Measurements from ENCODE around the gene BAIAP2L1. TPM values are rescaled to one million over a fixed set of nuclear protein-coding genes. Genes with fewer than 3 reads are reported as not detected.

BAIAP2L1 gene
- total RNA-seq, 1 experiment from 2014 or later, result 63.8 TPM

- no peaks in the 10 kb centered on the region for H3K9me3 Mint-ChIP-seq (ENCODE audit: low read depth, unreplicated experiment)
- CTCF ChIA-PET, result interaction anchor here (1.1 to 1.9 kb wide), 3 partner anchors 29 to 46 kb away, joined by 3 to 6 read pairs (median 3); partner anchors contain the start of gene BAIAP2L1
- TF ChIP-seq CTCF (IDR thresholded peaks at IDR 0.05; ENCODE audit: unreplicated experiment), result no peak
- H3K27me3 Mint-ChIP-seq (ENCODE audit: unreplicated experiment), result no peaks in the 10 kb centered on the region
- H3K27ac Mint-ChIP-seq (ENCODE audit: unreplicated experiment), result peak overlapping the region; percentile 94
- peak; percentile 81 for DNase-seq
- H3K36me3 Mint-ChIP-seq (ENCODE audit: insufficient read depth, unreplicated experiment), result peaks cover 29% of the 10 kb centered on the region
- intact Hi-C loops (cut with micrococcal nuclease; ENCODE audit: unreplicated experiment), result loop anchor here (2.0 to 10.0 kb wide), 2 partner anchors 30 to 70 kb away; partner anchors contain the start of gene BRI3
- no TSS peak for BruUV-seq (replicated peaks)
- peak overlapping the region; percentile 67 for H3K4me3 Mint-ChIP-seq (ENCODE audit: low read depth, unreplicated experiment)
- H3K4me1 Mint-ChIP-seq (ENCODE audit: low read depth, unreplicated experiment), result peaks cover 40% of the 10 kb centered on the region
Observed at GRCh38 chr7:98354511-98355249, 46.2 kb downstream of the BAIAP2L1 start.

GRCh38 chr7:98354052-98354451 lies 46.8 kb downstream of the BAIAP2L1 start:
- BruUV-seq (replicated peaks), result TSS peak; percentile 19
- Mint-ChIP-seq H3K36me3 (ENCODE audit: insufficient read depth, unreplicated experiment) (peaks cover 31% of the 10 kb centered on the region), H3K4me1 (ENCODE audit: low read depth, unreplicated experiment) (peaks cover 42% of the 10 kb centered on the region), H3K27me3 (ENCODE audit: unreplicated experiment) (no peaks in the 10 kb centered on the region), H3K9me3 (ENCODE audit: low read depth, unreplicated experiment) (no peaks in the 10 kb centered on the region), H3K4me3 (ENCODE audit: low read depth, unreplicated experiment) (peak overlapping the region; percentile 67), H3K27ac (ENCODE audit: unreplicated experiment) (peak overlapping the region; percentile 94)
- DNase-seq, result no peak
- no peak for TF ChIP-seq CTCF (IDR thresholded peaks at IDR 0.05; ENCODE audit: unreplicated experiment)
- intact Hi-C loops (cut with micrococcal nuclease; ENCODE audit: unreplicated experiment), result loop anchor here (2.0 to 10.0 kb wide), 2 partner anchors 31 to 69 kb away; partner anchors contain the start of gene BRI3
- CTCF ChIA-PET, result interaction anchor here (1.3 to 1.9 kb wide), 2 partner anchors 30 to 47 kb away, joined by 3 to 6 read pairs; partner anchors contain the start of gene BAIAP2L1

GRCh38 chr7:98352621-98353020 lies 48.3 kb downstream of the BAIAP2L1 start:
- DNase-seq, result no peak
- no peak for TF ChIP-seq CTCF (IDR thresholded peaks at IDR 0.05; ENCODE audit: unreplicated experiment)
- Mint-ChIP-seq H3K4me3 (ENCODE audit: low read depth, unreplicated experiment) (no peak overlapping the region), H3K36me3 (ENCODE audit: insufficient read depth, unreplicated experiment) (peaks cover 43% of the 10 kb centered on the region), H3K27me3 (ENCODE audit: unreplicated experiment) (no peaks in the 10 kb centered on the region), H3K9me3 (ENCODE audit: low read depth, unreplicated experiment) (no peaks in the 10 kb centered on the region), H3K4me1 (ENCODE audit: low read depth, unreplicated experiment) (peaks cover 42% of the 10 kb centered on the region), H3K27ac (ENCODE audit: unreplicated experiment) (peak overlapping the region; percentile 63)
- CTCF ChIA-PET, result no interaction called here
- TSS peak; percentile 12 for BruUV-seq (replicated peaks)
- intact Hi-C loops (cut with micrococcal nuclease; ENCODE audit: unreplicated experiment), result loop anchor here (10.0 kb wide), 1 partner anchor 68 kb away; the partner anchor contains the start of gene BRI3

- TF ChIP-seq CTCF (IDR thresholded peaks at IDR 0.05; ENCODE audit: unreplicated experiment), result no peak
- Mint-ChIP-seq H3K27me3 (ENCODE audit: unreplicated experiment) (no peaks in the 10 kb centered on the region), H3K4me1 (ENCODE audit: low read depth, unreplicated experiment) (peaks cover 42% of the 10 kb centered on the region), H3K36me3 (ENCODE audit: insufficient read depth, unreplicated experiment) (peaks cover 47% of the 10 kb centered on the region), H3K9me3 (ENCODE audit: low read depth, unreplicated experiment) (no peaks in the 10 kb centered on the region), H3K27ac (ENCODE audit: unreplicated experiment) (peak overlapping the region; percentile 69), H3K4me3 (ENCODE audit: low read depth, unreplicated experiment) (no peak overlapping the region)
- intact Hi-C loops (cut with micrococcal nuclease; ENCODE audit: unreplicated experiment), result loop anchor here (10.0 kb wide), 1 partner anchor 66 kb away; the partner anchor contains the start of gene BRI3
- no TSS peak for BruUV-seq (replicated peaks)
- DNase-seq, result no peak
- CTCF ChIA-PET, result no interaction called here
Observed at GRCh38 chr7:98351136-98351535, 49.8 kb downstream of the BAIAP2L1 start.

All from Calu3 (cell line).